ENCODE data around the gene CD83. TPM values are rescaled to one million over a fixed set of nuclear protein-coding genes. Genes with fewer than 3 reads are reported as not detected.

Gene CD83
- total and polyA plus RNA-seq, 7 experiments from 2014 or later, result 1.9 to 113 (median 5.1) TPM

DNA sequence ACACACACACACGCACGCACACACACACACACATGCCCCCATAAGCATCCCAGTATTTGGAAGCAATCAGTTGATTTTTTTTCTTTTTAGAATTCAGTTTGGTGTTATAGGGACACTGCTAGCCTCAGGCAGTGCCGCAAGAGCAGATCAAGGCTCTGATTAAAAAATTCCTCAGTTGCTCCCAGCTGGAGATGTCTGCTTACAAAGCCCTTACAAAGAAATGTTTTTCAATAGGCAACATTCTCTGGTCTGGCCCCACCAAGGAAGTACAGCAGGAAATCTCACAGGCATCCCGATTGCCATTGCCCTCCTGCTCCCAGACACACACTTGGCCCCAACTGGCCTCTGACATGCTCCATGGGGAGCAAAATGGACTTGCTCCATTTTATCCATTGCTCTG is 22.9 kb upstream of the CD83 start:
- H3K9me3 Mint-ChIP-seq, result peaks cover 0 to 15% (median 4%) of the 10 kb centered on the region in 11 donors
- POLR2A ChIA-PET, result no interaction called here
- no peak for ATAC-seq

DNA sequence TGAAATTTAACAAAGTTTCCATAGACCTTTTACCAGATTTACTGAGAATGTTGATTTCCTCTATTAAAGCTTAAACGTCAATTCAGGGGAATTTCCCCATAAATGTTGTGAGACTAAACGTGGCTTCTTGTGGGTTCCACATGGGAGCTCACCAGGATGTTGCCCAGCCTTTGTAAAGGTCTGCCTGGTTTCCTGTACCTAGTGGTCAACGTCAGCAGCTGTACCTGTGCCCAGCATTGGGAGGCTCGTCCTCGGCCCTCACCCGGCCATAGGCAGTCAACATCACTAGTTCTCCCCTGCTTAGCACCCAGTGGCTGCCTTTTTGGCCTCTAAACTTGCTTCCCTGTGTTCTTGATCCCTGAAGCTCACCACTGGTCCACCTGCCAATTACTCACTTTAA is 22.1 kb upstream of the CD83 start:
- ATAC-seq (peak; percentile 48), DNase-seq (no peak)
- Mint-ChIP-seq H3K4me1 (peaks cover 5 to 26% (median 7%) of the 10 kb centered on the region in 7 donors), H3K27ac (peak overlapping the region in 1 of 9 donors; percentile 65), H3K27me3 (peaks cover 0 to 1% (median 0%) of the 10 kb centered on the region in 5 donors), H3K9me3 (peaks cover 0 to 15% (median 3%) of the 10 kb centered on the region in 11 donors), H3K36me3 (peaks cover 0 to 8% (median 4%) of the 10 kb centered on the region in 5 donors), H3K4me3 (no peak overlapping the region)
- no peak overlapping the region for H3K27ac ChIP-seq (ENCODE audit: low read depth, low read length)
- H3K4me1 ChIP-seq (ENCODE audit: control insufficient read depth in 2 of 2, insufficient read depth in 2 of 2, low read length in 2 of 2), result no peaks in the 10 kb centered on the region
- ChIA-PET POLR2A (no interaction called here), CTCF (no interaction called here)
- peaks cover 0 to 5% (median 0%) of the 10 kb centered on the region in 3 experiments for H3K9me3 ChIP-seq (ENCODE audit: control insufficient read depth in 2 of 3, low read length in 3 of 3)
- intact Hi-C loops (cut with micrococcal nuclease), result loop anchor here in 1 of 2 donors (2.0 kb wide), 1 partner anchor 21 kb away; no protein-coding TSS in a partner anchor
- no peaks in the 10 kb centered on the region for H3K36me3 ChIP-seq (ENCODE audit: control insufficient read depth in 2 of 3, insufficient read depth in 3 of 3, low read length in 3 of 3)
- H3K27me3 ChIP-seq (ENCODE audit: control insufficient read depth in 2 of 2, insufficient read depth in 2 of 2, low read length in 2 of 2), result peaks cover 0 to 4% of the 10 kb centered on the region in 2 donors
- H3K4me3 ChIP-seq (ENCODE audit: low read length), result no peak overlapping the region

More for the DNA sequence above, 22.9 kb upstream of the CD83 start:
- no peak overlapping the region for H3K4me3 ChIP-seq (ENCODE audit: low read length)
- H3K4me1 Mint-ChIP-seq, result peaks cover 0 to 32% (median 0%) of the 10 kb centered on the region in 7 donors
- peaks cover 0 to 5% (median 0%) of the 10 kb centered on the region in 3 experiments for H3K9me3 ChIP-seq (ENCODE audit: control insufficient read depth in 2 of 3, low read length in 3 of 3)
- H3K36me3 ChIP-seq (ENCODE audit: control insufficient read depth in 2 of 3, insufficient read depth in 3 of 3, low read length in 3 of 3), result no peaks in the 10 kb centered on the region
- peaks cover 0 to 4% of the 10 kb centered on the region in 2 donors for H3K27me3 ChIP-seq (ENCODE audit: control insufficient read depth in 2 of 2, insufficient read depth in 2 of 2, low read length in 2 of 2)
- H3K27ac Mint-ChIP-seq, result no peak overlapping the region
- DNase-seq, result no peak
- no peaks in the 10 kb centered on the region for H3K4me1 ChIP-seq (ENCODE audit: control insufficient read depth in 2 of 2, insufficient read depth in 2 of 2, low read length in 2 of 2)
- no peak overlapping the region for H3K27ac ChIP-seq (ENCODE audit: low read depth, low read length)
- peaks cover 0 to 6% (median 0%) of the 10 kb centered on the region in 5 donors for H3K27me3 Mint-ChIP-seq
- CTCF ChIA-PET, result no interaction called here
- H3K4me3 Mint-ChIP-seq, result no peak overlapping the region
- intact Hi-C loops (cut with micrococcal nuclease), result loop anchor here in 1 of 2 donors (2.0 kb wide), 1 partner anchor 20 kb away; no protein-coding TSS in a partner anchor
- peaks cover 0 to 9% (median 7%) of the 10 kb centered on the region in 5 donors for H3K36me3 Mint-ChIP-seq

- Histone ChIP-seq H3K27ac (ENCODE audit: low read depth, low read length) (no peak overlapping the region), H3K36me3 (ENCODE audit: control insufficient read depth in 2 of 3, insufficient read depth in 3 of 3, low read length in 3 of 3) (no peaks in the 10 kb centered on the region), H3K4me1 (ENCODE audit: control insufficient read depth in 2 of 2, insufficient read depth in 2 of 2, low read length in 2 of 2) (no peaks in the 10 kb centered on the region), H3K27me3 (ENCODE audit: control insufficient read depth in 2 of 2, insufficient read depth in 2 of 2, low read length in 2 of 2) (no peaks in the 10 kb centered on the region), H3K4me3 (ENCODE audit: low read length) (no peak overlapping the region), H3K9me3 (ENCODE audit: control insufficient read depth in 2 of 3, low read length in 3 of 3) (no peaks in the 10 kb centered on the region)
- peaks cover 0 to 1% (median 0%) of the 10 kb centered on the region in 11 donors for H3K9me3 Mint-ChIP-seq
- intact Hi-C loops (cut with micrococcal nuclease), result no loop called here
- H3K27ac Mint-ChIP-seq, result peak overlapping the region in 2 of 9 donors; percentile 7 to 42
- peaks cover 0 to 14% (median 6%) of the 10 kb centered on the region in 5 donors for H3K27me3 Mint-ChIP-seq
- ATAC-seq, result peak; percentile 29
- CTCF ChIA-PET, result no interaction called here
- no peak overlapping the region for H3K4me3 Mint-ChIP-seq
- H3K4me1 Mint-ChIP-seq, result peaks cover 8 to 12% (median 10%) of the 10 kb centered on the region in 7 donors
- no peaks in the 10 kb centered on the region for H3K36me3 Mint-ChIP-seq
- POLR2A ChIA-PET, result no interaction called here
- no peak for DNase-seq
Measured at GRCh38 chr6:14100138-14100537, 17.4 kb upstream of the CD83 start.

GRCh38 chr6:14100966-14101365 is 16.6 kb upstream of the CD83 start:
- ATAC-seq, result no peak
- Histone ChIP-seq H3K36me3 (ENCODE audit: control insufficient read depth in 2 of 3, insufficient read depth in 3 of 3, low read length in 3 of 3) (no peaks in the 10 kb centered on the region), H3K9me3 (ENCODE audit: control insufficient read depth in 2 of 3, low read length in 3 of 3) (no peaks in the 10 kb centered on the region), H3K27ac (ENCODE audit: low read depth, low read length) (no peak overlapping the region), H3K4me3 (ENCODE audit: low read length) (no peak overlapping the region), H3K4me1 (ENCODE audit: control insufficient read depth in 2 of 2, insufficient read depth in 2 of 2, low read length in 2 of 2) (no peaks in the 10 kb centered on the region), H3K27me3 (ENCODE audit: control insufficient read depth in 2 of 2, insufficient read depth in 2 of 2, low read length in 2 of 2) (no peaks in the 10 kb centered on the region)
- Mint-ChIP-seq H3K27me3 (peaks cover 0 to 14% (median 10%) of the 10 kb centered on the region in 5 donors), H3K4me3 (no peak overlapping the region), H3K36me3 (peaks cover 0 to 3% (median 0%) of the 10 kb centered on the region in 5 donors), H3K9me3 (peaks cover 0 to 7% (median 0%) of the 10 kb centered on the region in 11 donors), H3K4me1 (peaks cover 2 to 12% (median 9%) of the 10 kb centered on the region in 7 donors), H3K27ac (peak overlapping the region in 1 of 9 donors; percentile 8)
- no peak for DNase-seq
- CTCF ChIA-PET, result no interaction called here
- intact Hi-C loops (cut with micrococcal nuclease), result no loop called here
- POLR2A ChIA-PET, result no interaction called here

DNA sequence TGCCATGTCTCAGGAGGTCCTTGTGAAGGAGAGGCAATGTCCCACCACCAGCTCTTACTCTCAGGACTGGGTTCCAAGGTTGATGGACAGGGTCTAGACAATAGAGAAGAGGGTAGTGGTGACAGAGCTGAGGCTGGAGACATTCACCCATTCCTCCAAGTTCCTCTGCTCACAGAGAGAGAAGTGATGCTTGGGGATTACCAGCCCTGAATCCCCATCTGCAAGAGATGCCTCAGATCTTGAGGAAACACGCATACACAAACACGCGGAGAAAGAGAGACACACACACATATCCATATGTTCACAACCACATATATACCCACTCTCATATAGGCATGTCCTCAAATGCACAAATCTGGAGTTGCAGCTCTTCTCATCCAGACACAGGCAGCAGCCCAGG is 15.2 kb upstream of the CD83 start:
- Histone ChIP-seq H3K9me3 (ENCODE audit: control insufficient read depth in 2 of 3, low read length in 3 of 3) (peaks cover 0 to 8% (median 5%) of the 10 kb centered on the region in 3 experiments), H3K4me1 (ENCODE audit: control insufficient read depth in 2 of 2, insufficient read depth in 2 of 2, low read length in 2 of 2) (no peaks in the 10 kb centered on the region), H3K36me3 (ENCODE audit: control insufficient read depth in 2 of 3, insufficient read depth in 3 of 3, low read length in 3 of 3) (no peaks in the 10 kb centered on the region), H3K27ac (ENCODE audit: low read depth, low read length) (no peak overlapping the region), H3K4me3 (ENCODE audit: low read length) (no peak overlapping the region), H3K27me3 (ENCODE audit: control insufficient read depth in 2 of 2, insufficient read depth in 2 of 2, low read length in 2 of 2) (no peaks in the 10 kb centered on the region)
- no peak for DNase-seq
- Mint-ChIP-seq H3K27me3 (peaks cover 0 to 21% (median 12%) of the 10 kb centered on the region in 5 donors), H3K36me3 (peaks cover 0 to 6% (median 0%) of the 10 kb centered on the region in 5 donors), H3K4me1 (peaks cover 2 to 12% (median 9%) of the 10 kb centered on the region in 7 donors), H3K9me3 (peaks cover 0 to 16% (median 5%) of the 10 kb centered on the region in 11 donors), H3K27ac (no peak overlapping the region), H3K4me3 (no peak overlapping the region)
- POLR2A ChIA-PET, result interaction anchor here (0.7 kb wide), 1 partner anchor 32 kb away, joined by 4 read pairs; no protein-coding TSS in a partner anchor
- no peak for ATAC-seq
- CTCF ChIA-PET, result no interaction called here
- intact Hi-C loops (cut with micrococcal nuclease), result no loop called here

GRCh38 chr6:14105547-14105946 is 12.0 kb upstream of the CD83 start:
- H3K36me3 ChIP-seq (ENCODE audit: control insufficient read depth in 2 of 3, insufficient read depth in 3 of 3, low read length in 3 of 3), result no peaks in the 10 kb centered on the region
- H3K4me1 ChIP-seq (ENCODE audit: control insufficient read depth in 2 of 2, insufficient read depth in 2 of 2, low read length in 2 of 2), result peaks cover 6 to 15% of the 10 kb centered on the region in 2 donors
- ChIA-PET CTCF (interaction anchor here (0.6 kb wide), 1 partner anchor 39 kb away, joined by 3 read pairs; no protein-coding TSS in a partner anchor), POLR2A (no interaction called here)
- H3K9me3 ChIP-seq (ENCODE audit: control insufficient read depth in 2 of 3, low read length in 3 of 3), result peaks cover 0 to 8% (median 5%) of the 10 kb centered on the region in 3 experiments
- no peak for DNase-seq
- intact Hi-C loops (cut with micrococcal nuclease), result no loop called here
- Mint-ChIP-seq H3K27ac (no peak overlapping the region), H3K4me3 (no peak overlapping the region), H3K9me3 (peaks cover 0 to 22% (median 7%) of the 10 kb centered on the region in 11 donors), H3K27me3 (peaks cover 0 to 29% (median 16%) of the 10 kb centered on the region in 5 donors), H3K36me3 (peaks cover 0 to 10% (median 0%) of the 10 kb centered on the region in 5 donors), H3K4me1 (peaks cover 8 to 34% (median 27%) of the 10 kb centered on the region in 7 donors)
- ATAC-seq, result no peak
- no peak overlapping the region for H3K27ac ChIP-seq (ENCODE audit: low read depth, low read length)
- no peak overlapping the region for H3K4me3 ChIP-seq (ENCODE audit: low read length)
- no peaks in the 10 kb centered on the region for H3K27me3 ChIP-seq (ENCODE audit: control insufficient read depth in 2 of 2, insufficient read depth in 2 of 2, low read length in 2 of 2)

Measured in naive thymus-derived CD4-positive, alpha-beta T cell (primary cell).